Vagina (tissue), 2 donors: ENCODE results near the gene TRIM44. TPM values are rescaled to one million over a fixed set of nuclear protein-coding genes. Genes with fewer than 3 reads are reported as not detected.
"Not testable (repeated sequence)": the region's sequence is repeated elsewhere in the genome, so short reads cannot be mapped to it uniquely, and the experiment has no call there.

ENCODE experiments used
- DNase-seq, 2 donors: peaks; one replicate each; pipeline ENCODE4 v3.0.0-alpha.2; 2017; ENCODE audit errors: extremely low spot score in 2 of 2
- H3K27ac ChIP-seq: fragments of 200-600 bp; sonication (generic); one replicate; pipeline ENCODE4 v1.5.1; 2019
- H3K27me3 ChIP-seq: fragments of 200-600 bp; sonication (generic); one replicate; pipeline ENCODE4 v1.5.1; 2019
- H3K36me3 ChIP-seq, 2 donors: fragments of 200-600 bp; sonication (generic); one replicate each; pipeline ENCODE4 v1.5.1; 2017 to 2019
- H3K4me1 ChIP-seq: fragments of 200-600 bp; sonication (generic); one replicate; pipeline ENCODE4 v1.5.1; 2019
- H3K4me3 ChIP-seq, 2 donors: fragments of 200-600 bp; sonication (generic); 1 replicate in 1 of 2; 2 replicates in 1 of 2; pipeline ENCODE4 v1.5.1; 2016 to 2019
- H3K9me3 ChIP-seq: fragments of 200-600 bp; sonication (generic); one replicate; pipeline ENCODE4 v1.5.1; 2019
- POLR2A ChIP-seq, 2 donors: fragments of 450-650 bp; IDR thresholded peaks; one replicate each; pipeline ENCODE4 v1.6.1; 2017; ENCODE audit warnings: antibody characterized with exemption in 2 of 2, mild to moderate bottlenecking in 2 of 2, moderate library complexity in 2 of 2
- POLR2AphosphoS5 ChIP-seq, 2 donors: sonication (generic); formaldehyde crosslinking; IDR thresholded peaks; one replicate each; pipeline ENCODE4 v1.9.0; 2017; ENCODE audit warnings: antibody characterized with exemption in 2 of 2, mild to moderate bottlenecking in 2 of 2, low read depth in 1 of 2; ENCODE audit not compliant: insufficient read depth in 1 of 2
- intact Hi-C: fragments of 100-400 bp; cut with DNase I; formaldehyde crosslinking; loops from one replicate; pipeline ENCODE4 v1.15.1; 2023
- total RNA-seq: library from RNA; depleted of rRNA; stranded (reverse); fragments of >200 nt; gene quantifications from one replicate; pipeline ENCODE4 v1.2.3, GENCODE V29; 2016
- TF ChIP-seq, protein P1 (sequence below), 3 experiments: fragments of 450-650 bp in 2 of 3; fragments of 200-600 bp in 1 of 3; sonication (generic) in 1 of 3; IDR thresholded peaks; one replicate each; pipeline ENCODE4 v1.5.1; 2017 to 2019; ENCODE audit warnings: antibody characterized with exemption in 3 of 3, mild to moderate bottlenecking in 2 of 3, moderate library complexity in 2 of 3

The TRIM44 gene
- total RNA-seq, 1 donor from 2014 or later, result 27.7 TPM

DNA sequence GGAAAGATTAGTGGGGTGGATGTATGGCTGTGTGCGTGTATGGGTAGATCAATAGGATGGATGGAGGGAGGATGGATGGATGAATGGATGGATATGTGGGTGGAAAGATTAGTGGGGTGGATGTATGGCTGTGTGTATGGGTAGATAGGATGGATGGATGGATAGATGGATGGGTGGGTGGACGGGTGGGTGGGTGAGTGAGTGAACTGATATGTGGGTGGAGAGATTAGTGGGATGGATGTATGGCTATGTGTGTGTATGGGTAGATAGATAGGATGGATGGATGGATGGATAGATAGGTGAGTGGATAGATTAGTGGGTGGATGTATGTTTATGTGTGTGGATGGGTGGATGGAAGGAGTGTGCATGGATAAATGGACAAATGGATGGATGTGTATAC is 193.7 kb downstream of the TRIM44 start:
- Histone ChIP-seq H3K4me3 (no peak overlapping the region), H3K4me1 (no peaks in the 10 kb centered on the region), H3K27ac (no peak overlapping the region), H3K36me3 (no peaks in the 10 kb centered on the region), H3K9me3 (no peaks in the 10 kb centered on the region), H3K27me3 (no peaks in the 10 kb centered on the region)
- intact Hi-C loops, result no loop called here
- TF ChIP-seq POLR2A (IDR thresholded peaks at IDR 0.05) (no peak), POLR2AphosphoS5 (IDR thresholded peaks at IDR 0.05; ENCODE audit: insufficient read depth in 1 of 2, low read depth in 1 of 2) (no peak)
- TF ChIP-seq, protein P1, sequence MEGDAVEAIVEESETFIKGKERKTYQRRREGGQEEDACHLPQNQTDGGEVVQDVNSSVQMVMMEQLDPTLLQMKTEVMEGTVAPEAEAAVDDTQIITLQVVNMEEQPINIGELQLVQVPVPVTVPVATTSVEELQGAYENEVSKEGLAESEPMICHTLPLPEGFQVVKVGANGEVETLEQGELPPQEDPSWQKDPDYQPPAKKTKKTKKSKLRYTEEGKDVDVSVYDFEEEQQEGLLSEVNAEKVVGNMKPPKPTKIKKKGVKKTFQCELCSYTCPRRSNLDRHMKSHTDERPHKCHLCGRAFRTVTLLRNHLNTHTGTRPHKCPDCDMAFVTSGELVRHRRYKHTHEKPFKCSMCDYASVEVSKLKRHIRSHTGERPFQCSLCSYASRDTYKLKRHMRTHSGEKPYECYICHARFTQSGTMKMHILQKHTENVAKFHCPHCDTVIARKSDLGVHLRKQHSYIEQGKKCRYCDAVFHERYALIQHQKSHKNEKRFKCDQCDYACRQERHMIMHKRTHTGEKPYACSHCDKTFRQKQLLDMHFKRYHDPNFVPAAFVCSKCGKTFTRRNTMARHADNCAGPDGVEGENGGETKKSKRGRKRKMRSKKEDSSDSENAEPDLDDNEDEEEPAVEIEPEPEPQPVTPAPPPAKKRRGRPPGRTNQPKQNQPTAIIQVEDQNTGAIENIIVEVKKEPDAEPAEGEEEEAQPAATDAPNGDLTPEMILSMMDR (IDR thresholded peaks at IDR 0.05), result no peak
- DNase-seq, result no peak

DNA sequence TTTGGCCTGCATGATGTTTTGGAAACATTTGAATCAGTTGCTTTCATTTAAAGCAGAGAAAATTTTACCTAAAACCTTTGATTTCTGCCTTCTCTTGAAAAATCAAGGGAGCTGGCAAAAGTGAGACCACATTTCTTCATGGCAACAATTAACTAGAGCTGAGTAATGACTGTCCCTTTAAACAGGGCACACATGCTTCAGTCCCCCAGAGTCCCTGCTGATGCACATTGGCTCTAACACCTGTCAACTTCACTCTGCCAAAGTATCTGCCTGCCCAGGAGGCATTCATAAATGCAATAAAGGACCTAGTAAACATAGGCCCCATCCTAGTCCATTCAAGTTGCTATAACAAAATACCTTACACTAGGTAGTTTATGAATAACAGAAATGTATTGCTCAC is 194.2 kb downstream of the TRIM44 start:
- Histone ChIP-seq H3K36me3 (no peaks in the 10 kb centered on the region), H3K4me1 (no peaks in the 10 kb centered on the region), H3K27me3 (no peaks in the 10 kb centered on the region), H3K27ac (no peak overlapping the region), H3K4me3 (no peak overlapping the region), H3K9me3 (no peaks in the 10 kb centered on the region)
- intact Hi-C loops, result no loop called here
- no peak for DNase-seq
- TF ChIP-seq POLR2AphosphoS5 (IDR thresholded peaks at IDR 0.05; ENCODE audit: insufficient read depth in 1 of 2, low read depth in 1 of 2) (no peak), POLR2A (IDR thresholded peaks at IDR 0.05) (no peak)
- TF ChIP-seq, protein P1 (IDR thresholded peaks at IDR 0.05), result no peak

DNA sequence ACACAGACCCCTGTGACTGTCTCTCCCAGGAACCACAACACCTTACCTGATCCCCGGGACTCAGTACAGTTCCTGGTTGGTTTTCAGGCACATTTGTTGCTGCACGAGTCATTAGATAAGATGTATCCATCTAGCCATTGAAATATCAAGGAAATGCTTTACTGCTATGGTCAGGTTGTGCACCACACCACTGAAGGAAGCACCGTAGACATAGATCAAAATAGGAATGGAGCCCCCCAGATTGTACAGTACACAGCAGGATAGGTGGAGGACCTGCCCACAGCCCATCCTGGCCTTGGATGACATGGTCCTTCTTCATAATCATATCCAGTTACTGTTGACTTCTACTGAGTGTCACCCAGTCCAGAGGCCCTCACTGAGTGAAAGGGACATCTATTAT is 195.3 kb downstream of the TRIM44 start:
- intact Hi-C loops, result no loop called here

DNA sequence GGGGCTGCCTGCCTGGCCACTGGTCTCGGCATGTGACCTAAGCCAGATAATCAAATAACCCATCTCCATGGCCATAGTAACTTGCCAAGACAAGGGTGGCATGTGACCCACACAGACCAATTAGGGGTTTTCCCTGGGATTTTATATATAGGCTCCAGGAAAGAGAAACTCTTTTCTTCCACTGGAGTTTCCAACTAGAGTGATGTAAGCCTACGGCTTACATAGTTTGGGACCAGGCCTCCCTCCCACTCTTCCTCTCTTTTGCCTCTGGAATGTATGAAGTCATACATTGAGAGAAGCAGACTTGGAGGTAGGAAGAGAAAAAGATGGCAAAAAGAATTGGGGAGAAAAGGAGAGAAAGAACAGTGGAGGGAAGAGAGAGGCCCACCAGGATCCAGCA is 196.7 kb downstream of the TRIM44 start:
- Histone ChIP-seq H3K27ac (no peak overlapping the region), H3K27me3 (no peaks in the 10 kb centered on the region), H3K4me1 (no peaks in the 10 kb centered on the region), H3K36me3 (no peaks in the 10 kb centered on the region), H3K9me3 (no peaks in the 10 kb centered on the region), H3K4me3 (no peak overlapping the region)
- intact Hi-C loops, result no loop called here
- TF ChIP-seq POLR2AphosphoS5 (IDR thresholded peaks at IDR 0.05; ENCODE audit: insufficient read depth in 1 of 2, low read depth in 1 of 2) (no peak), POLR2A (IDR thresholded peaks at IDR 0.05) (no peak)
- TF ChIP-seq, protein P1 (IDR thresholded peaks at IDR 0.05), result no peak
- no peak for DNase-seq

More for the DNA sequence above, 195.3 kb downstream of the TRIM44 start:
- Histone ChIP-seq H3K9me3 (no peaks in the 10 kb centered on the region), H3K36me3 (no peaks in the 10 kb centered on the region), H3K4me3 (no peak overlapping the region), H3K27ac (no peak overlapping the region), H3K27me3 (no peaks in the 10 kb centered on the region), H3K4me1 (no peaks in the 10 kb centered on the region)
- TF ChIP-seq POLR2AphosphoS5 (IDR thresholded peaks at IDR 0.05; ENCODE audit: insufficient read depth in 1 of 2, low read depth in 1 of 2) (no peak), POLR2A (IDR thresholded peaks at IDR 0.05) (no peak)
- TF ChIP-seq, protein P1 (IDR thresholded peaks at IDR 0.05), result no peak
- peak in 1 of 2 donors; percentile 56 for DNase-seq

DNA sequence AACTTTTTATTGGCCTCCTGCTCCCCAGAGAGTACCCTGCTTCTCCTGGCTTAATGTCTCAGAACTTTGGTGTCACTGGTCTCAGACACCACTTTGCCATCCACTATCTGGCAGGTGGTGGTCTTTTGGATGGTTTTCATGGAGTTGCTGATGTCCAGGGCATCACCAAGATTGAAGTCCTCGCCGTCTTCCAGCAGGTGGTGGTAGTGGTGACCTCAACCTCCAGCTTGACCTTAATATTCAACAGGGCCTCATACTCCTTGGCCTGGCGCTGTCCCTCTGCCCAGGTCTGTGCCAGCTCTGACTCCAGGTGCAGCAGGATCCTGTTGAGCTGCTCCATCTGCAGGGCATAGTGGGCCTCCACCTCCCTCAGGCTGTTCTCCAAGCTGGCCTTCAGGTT is 197.6 kb downstream of the TRIM44 start:
- H3K27ac ChIP-seq, H3K27me3 ChIP-seq, H3K36me3 ChIP-seq, intact Hi-C loops, H3K4me1 ChIP-seq, H3K4me3 ChIP-seq, H3K9me3 ChIP-seq, DNase-seq: not testable (repeated sequence)

DNA sequence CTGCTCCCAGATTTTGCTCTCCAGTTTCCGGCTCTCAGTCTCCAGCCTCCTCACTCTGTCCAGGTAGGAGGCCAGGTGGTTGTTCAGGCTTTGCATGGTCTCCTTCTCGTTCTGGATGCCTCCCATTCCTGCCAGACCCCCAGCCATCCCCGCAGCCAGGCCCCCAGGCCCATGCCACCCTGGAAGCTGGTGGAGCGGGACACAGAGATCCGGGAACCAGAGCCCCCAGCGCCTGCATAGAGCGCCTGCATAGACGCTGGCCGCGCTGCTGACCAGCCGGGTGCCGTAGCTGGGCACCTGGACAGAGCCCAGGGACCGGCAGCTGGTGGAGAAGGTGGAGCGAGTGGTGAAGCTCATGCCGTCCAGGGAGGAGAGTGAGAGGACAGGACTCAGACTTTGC is 198.6 kb downstream of the TRIM44 start:
- no peak for DNase-seq
- Histone ChIP-seq H3K4me1 (no peaks in the 10 kb centered on the region), H3K27ac (no peak overlapping the region), H3K36me3 (no peaks in the 10 kb centered on the region), H3K9me3 (no peaks in the 10 kb centered on the region), H3K27me3 (no peaks in the 10 kb centered on the region), H3K4me3 (no peak overlapping the region)
- TF ChIP-seq POLR2AphosphoS5 (IDR thresholded peaks at IDR 0.05; ENCODE audit: insufficient read depth in 1 of 2, low read depth in 1 of 2), result no peak
- TF ChIP-seq, protein P1 (IDR thresholded peaks at IDR 0.05), result no peak
- no peak for TF ChIP-seq POLR2A (IDR thresholded peaks at IDR 0.05)
- intact Hi-C loops, result no loop called here
